Choroid plexus epithelial cell (primary cell): ENCODE measurements around the gene CTU2.

Experiments used
- DNase-seq: peaks from one replicate; pipeline ENCODE4 v3.0.0-alpha.2; 2010; ENCODE audit warnings: low read depth
- H3K4me3 ChIP-seq: 2 replicates; pipeline ENCODE4 v1.5.1; 2011; ENCODE audit warnings: low read depth, mild to moderate bottlenecking, control low read depth, low read length, moderate library complexity
- TF ChIP-seq, protein P1 (sequence below): conservative IDR thresholded peaks from 2 replicates; pipeline ENCODE4 v1.5.1; 2011; ENCODE audit warnings: low read depth, mild to moderate bottlenecking, control low read depth, inconsistent platforms, low read length, moderate library complexity

The CTU2 gene

GRCh38 chr16:88719933-88720296 is 13.6 kb downstream of the CTU2 start:
- no peak overlapping the region for H3K4me3 ChIP-seq
- no peak for DNase-seq
- TF ChIP-seq, protein P1, sequence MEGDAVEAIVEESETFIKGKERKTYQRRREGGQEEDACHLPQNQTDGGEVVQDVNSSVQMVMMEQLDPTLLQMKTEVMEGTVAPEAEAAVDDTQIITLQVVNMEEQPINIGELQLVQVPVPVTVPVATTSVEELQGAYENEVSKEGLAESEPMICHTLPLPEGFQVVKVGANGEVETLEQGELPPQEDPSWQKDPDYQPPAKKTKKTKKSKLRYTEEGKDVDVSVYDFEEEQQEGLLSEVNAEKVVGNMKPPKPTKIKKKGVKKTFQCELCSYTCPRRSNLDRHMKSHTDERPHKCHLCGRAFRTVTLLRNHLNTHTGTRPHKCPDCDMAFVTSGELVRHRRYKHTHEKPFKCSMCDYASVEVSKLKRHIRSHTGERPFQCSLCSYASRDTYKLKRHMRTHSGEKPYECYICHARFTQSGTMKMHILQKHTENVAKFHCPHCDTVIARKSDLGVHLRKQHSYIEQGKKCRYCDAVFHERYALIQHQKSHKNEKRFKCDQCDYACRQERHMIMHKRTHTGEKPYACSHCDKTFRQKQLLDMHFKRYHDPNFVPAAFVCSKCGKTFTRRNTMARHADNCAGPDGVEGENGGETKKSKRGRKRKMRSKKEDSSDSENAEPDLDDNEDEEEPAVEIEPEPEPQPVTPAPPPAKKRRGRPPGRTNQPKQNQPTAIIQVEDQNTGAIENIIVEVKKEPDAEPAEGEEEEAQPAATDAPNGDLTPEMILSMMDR: no peak

GRCh38 chr16:88720396-88720970 is 14.2 kb downstream of the CTU2 start:
- no peak for DNase-seq
- TF ChIP-seq, protein P1: no peak
- no peak overlapping the region for H3K4me3 ChIP-seq

GRCh38 chr16:88721236-88721635 is 14.9 kb downstream of the CTU2 start:
- H3K4me3 ChIP-seq: no peak overlapping the region
- TF ChIP-seq, protein P1: no peak
- DNase-seq: no peak

- TF ChIP-seq, protein P1: no peak
- no peak for DNase-seq
- H3K4me3 ChIP-seq: no peak overlapping the region
Measured at GRCh38 chr16:88721815-88722755, 15.8 kb downstream of the CTU2 start.

DNA sequence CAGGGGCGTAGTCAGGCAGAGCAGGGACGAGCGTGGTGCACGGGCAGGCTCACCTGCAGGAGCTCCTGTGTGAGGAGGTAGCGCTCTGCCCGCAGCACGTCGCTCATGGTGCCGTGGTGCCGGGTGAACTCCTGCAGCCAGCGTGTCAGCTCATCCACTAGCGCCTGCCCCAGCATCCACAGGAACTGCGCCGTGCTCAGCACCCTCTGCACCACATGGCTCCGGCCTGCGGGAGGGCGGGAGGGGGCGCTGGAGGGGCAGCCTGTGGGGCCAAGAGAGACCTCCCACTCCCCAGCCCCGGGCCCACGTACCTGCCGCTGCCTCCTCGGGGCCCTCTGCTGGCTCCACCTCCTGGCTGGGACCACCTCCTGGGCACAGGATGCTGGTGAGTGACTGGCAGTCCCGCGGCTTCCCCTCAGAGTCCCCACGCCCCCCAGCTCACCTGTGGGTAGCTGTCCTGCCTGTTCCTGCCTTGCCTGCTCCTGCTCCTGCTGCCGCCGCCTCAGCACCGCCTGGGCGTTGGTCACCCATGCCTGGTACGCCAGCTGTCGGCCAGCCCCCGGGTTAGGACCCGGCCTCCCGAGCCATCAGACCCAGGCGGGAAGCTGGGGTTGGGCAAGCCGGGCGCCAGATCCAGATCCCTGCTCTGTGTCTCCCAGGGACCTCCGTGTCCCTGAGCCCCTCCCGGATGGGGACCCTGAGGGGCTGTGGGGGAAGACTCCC is 16.6 kb downstream of the CTU2 start:
- TF ChIP-seq, protein P1: no peak
- DNase-seq: no peak

GRCh38 chr16:88723507-88723887 is 17.2 kb downstream of the CTU2 start:
- TF ChIP-seq, protein P1: no peak
- no peak for DNase-seq
- no peak overlapping the region for H3K4me3 ChIP-seq

More for the DNA sequence above, 16.6 kb downstream of the CTU2 start:
- no peak overlapping the region for H3K4me3 ChIP-seq
